Measurements from ENCODE around the gene SELENON. TPM values are rescaled to one million over a fixed set of nuclear protein-coding genes. Genes with fewer than 3 reads are reported as not detected.

The SELENON gene
- total and polyA plus RNA-seq, 4 donors: 4.3 to 16.1 (median 9.0) TPM

DNA sequence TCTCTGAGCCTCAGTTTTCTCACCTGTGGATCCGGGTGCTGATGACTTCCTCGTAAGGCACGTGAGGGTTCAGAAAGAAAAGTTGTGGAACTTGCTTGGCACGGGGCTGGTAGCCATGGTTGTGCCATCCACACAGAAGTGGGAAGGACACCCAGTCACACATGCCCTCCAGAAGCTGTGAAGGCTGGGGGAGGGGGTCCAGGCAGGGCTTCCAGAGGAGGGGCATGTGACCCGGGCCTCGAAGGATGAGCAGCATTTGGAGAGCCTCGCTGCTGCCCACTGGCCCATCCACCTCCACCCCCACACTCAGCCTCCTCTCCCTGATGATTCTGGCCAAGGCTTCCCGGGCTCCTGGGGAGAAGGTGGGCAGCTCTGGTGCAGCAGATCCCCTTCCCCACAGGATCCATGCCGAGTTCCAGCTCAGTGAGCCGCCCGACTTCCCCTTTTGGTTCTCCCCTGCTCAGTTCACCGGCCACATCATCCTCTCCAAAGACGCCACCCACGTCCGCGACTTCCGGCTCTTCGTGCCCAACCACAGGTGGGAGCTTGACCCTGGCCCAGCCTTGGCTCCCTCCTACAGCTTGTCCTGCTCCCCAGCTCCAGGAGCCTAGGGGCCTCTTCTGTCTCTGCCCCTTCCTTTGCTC is 9.4 kb downstream of the SELENON start:
- Histone ChIP-seq H3K27ac (ENCODE audit: low read depth in 1 of 2, low read length in 2 of 2) (no peak overlapping the region), H3K36me3 (ENCODE audit: control insufficient read depth in 4 of 4, insufficient read depth in 3 of 4, low read depth in 1 of 4, low read length in 3 of 4) (peaks cover 0 to 24% (median 5%) of the 10 kb centered on the region in 4 donors), H3K9me3 (ENCODE audit: control insufficient read depth in 4 of 4, low read length in 3 of 4) (no peaks in the 10 kb centered on the region), H3K4me1 (ENCODE audit: control insufficient read depth in 4 of 4, insufficient read depth in 4 of 4, low read length in 3 of 4) (no peaks in the 10 kb centered on the region), H3K4me3 (ENCODE audit: low read depth in 1 of 3, low read length in 3 of 3) (no peak overlapping the region), H3K27me3 (ENCODE audit: control insufficient read depth in 4 of 4, insufficient read depth in 4 of 4, low read length in 3 of 4) (no peaks in the 10 kb centered on the region), H3K9ac (ENCODE audit: low read depth in 1 of 2, low read length in 2 of 2) (no peak overlapping the region)
- 89% methylated on average over 18 of the region's 18 CpGs for WGBS
- no peak for DNase-seq (ENCODE audit: low spot score)
- TF ChIP-seq EGR1 (IDR thresholded peaks at IDR 0.05; ENCODE audit: low read depth in 2 of 2): no peak
- TF ChIP-seq, protein P1, sequence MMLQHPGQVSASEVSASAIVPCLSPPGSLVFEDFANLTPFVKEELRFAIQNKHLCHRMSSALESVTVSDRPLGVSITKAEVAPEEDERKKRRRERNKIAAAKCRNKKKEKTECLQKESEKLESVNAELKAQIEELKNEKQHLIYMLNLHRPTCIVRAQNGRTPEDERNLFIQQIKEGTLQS (IDR thresholded peaks at IDR 0.05): no peak
- TF ChIP-seq YY1 (IDR thresholded peaks at IDR 0.05): no peak
- TF ChIP-seq NR2F2 (IDR thresholded peaks at IDR 0.05): no peak
- TF ChIP-seq, protein P2, sequence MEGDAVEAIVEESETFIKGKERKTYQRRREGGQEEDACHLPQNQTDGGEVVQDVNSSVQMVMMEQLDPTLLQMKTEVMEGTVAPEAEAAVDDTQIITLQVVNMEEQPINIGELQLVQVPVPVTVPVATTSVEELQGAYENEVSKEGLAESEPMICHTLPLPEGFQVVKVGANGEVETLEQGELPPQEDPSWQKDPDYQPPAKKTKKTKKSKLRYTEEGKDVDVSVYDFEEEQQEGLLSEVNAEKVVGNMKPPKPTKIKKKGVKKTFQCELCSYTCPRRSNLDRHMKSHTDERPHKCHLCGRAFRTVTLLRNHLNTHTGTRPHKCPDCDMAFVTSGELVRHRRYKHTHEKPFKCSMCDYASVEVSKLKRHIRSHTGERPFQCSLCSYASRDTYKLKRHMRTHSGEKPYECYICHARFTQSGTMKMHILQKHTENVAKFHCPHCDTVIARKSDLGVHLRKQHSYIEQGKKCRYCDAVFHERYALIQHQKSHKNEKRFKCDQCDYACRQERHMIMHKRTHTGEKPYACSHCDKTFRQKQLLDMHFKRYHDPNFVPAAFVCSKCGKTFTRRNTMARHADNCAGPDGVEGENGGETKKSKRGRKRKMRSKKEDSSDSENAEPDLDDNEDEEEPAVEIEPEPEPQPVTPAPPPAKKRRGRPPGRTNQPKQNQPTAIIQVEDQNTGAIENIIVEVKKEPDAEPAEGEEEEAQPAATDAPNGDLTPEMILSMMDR (IDR thresholded peaks at IDR 0.05; ENCODE audit: low read depth, low read length, missing input control): no peak
- no peak for TF ChIP-seq RXRA (IDR thresholded peaks at IDR 0.05)
- TF ChIP-seq, protein P3, sequence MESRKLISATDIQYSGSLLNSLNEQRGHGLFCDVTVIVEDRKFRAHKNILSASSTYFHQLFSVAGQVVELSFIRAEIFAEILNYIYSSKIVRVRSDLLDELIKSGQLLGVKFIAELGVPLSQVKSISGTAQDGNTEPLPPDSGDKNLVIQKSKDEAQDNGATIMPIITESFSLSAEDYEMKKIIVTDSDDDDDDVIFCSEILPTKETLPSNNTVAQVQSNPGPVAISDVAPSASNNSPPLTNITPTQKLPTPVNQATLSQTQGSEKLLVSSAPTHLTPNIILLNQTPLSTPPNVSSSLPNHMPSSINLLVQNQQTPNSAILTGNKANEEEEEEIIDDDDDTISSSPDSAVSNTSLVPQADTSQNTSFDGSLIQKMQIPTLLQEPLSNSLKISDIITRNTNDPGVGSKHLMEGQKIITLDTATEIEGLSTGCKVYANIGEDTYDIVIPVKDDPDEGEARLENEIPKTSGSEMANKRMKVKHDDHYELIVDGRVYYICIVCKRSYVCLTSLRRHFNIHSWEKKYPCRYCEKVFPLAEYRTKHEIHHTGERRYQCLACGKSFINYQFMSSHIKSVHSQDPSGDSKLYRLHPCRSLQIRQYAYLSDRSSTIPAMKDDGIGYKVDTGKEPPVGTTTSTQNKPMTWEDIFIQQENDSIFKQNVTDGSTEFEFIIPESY (IDR thresholded peaks at IDR 0.05): no peak
- no peak for TF ChIP-seq JUND (IDR thresholded peaks at IDR 0.05)
- TF ChIP-seq, protein P4, sequence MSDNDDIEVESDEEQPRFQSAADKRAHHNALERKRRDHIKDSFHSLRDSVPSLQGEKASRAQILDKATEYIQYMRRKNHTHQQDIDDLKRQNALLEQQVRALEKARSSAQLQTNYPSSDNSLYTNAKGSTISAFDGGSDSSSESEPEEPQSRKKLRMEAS (IDR thresholded peaks at IDR 0.05): no peak
- no peak for TF ChIP-seq FOXA2 (IDR thresholded peaks at IDR 0.05)
- TF ChIP-seq, protein P5, sequence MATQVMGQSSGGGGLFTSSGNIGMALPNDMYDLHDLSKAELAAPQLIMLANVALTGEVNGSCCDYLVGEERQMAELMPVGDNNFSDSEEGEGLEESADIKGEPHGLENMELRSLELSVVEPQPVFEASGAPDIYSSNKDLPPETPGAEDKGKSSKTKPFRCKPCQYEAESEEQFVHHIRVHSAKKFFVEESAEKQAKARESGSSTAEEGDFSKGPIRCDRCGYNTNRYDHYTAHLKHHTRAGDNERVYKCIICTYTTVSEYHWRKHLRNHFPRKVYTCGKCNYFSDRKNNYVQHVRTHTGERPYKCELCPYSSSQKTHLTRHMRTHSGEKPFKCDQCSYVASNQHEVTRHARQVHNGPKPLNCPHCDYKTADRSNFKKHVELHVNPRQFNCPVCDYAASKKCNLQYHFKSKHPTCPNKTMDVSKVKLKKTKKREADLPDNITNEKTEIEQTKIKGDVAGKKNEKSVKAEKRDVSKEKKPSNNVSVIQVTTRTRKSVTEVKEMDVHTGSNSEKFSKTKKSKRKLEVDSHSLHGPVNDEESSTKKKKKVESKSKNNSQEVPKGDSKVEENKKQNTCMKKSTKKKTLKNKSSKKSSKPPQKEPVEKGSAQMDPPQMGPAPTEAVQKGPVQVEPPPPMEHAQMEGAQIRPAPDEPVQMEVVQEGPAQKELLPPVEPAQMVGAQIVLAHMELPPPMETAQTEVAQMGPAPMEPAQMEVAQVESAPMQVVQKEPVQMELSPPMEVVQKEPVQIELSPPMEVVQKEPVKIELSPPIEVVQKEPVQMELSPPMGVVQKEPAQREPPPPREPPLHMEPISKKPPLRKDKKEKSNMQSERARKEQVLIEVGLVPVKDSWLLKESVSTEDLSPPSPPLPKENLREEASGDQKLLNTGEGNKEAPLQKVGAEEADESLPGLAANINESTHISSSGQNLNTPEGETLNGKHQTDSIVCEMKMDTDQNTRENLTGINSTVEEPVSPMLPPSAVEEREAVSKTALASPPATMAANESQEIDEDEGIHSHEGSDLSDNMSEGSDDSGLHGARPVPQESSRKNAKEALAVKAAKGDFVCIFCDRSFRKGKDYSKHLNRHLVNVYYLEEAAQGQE (IDR thresholded peaks at IDR 0.05): no peak
- no peak for TF ChIP-seq TAF1 (conservative IDR thresholded peaks at IDR 0.05)
- TF ChIP-seq HNF4A (conservative IDR thresholded peaks at IDR 0.05): no peak
- no peak for TF ChIP-seq FOXA1 (IDR thresholded peaks at IDR 0.05)
- TF ChIP-seq GABPA (IDR thresholded peaks at IDR 0.05 in 1 of 2, conservative IDR thresholded peaks at IDR 0.05 in 1 of 2): no peak
- no peak for TF ChIP-seq HNF4G (IDR thresholded peaks at IDR 0.05)

All from liver (tissue), 9 donors.